Measurements from ENCODE around the gene SH3BP4. TPM values are rescaled to one million over a fixed set of nuclear protein-coding genes. Genes with fewer than 3 reads are reported as not detected.
"Not testable (repeated sequence)": the region's sequence is repeated elsewhere in the genome, so short reads cannot be mapped to it uniquely, and the experiment has no call there.

SH3BP4 gene
- total RNA-seq, 4 donors from 2014 or later, result 13.5 to 28.4 (median 20.1) TPM

DNA sequence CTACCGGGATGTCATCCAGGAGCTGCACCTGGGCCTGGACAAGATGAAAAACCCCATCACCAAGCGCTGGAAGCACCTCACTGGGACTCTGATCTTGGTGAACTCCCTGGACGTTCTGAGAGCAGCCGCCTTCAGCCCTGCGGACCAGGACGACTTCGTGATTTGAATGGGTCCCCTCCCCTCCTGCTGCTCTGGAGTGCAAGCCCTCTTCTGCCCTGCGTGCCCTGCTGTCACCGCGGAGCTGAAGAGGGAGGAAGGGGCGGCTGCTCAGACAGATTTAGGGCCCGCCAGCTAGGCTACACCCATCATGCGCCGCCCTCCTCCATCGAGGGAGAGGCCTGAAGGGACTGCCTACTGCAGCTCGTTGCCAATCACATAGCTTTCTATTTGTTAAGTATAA lies 101.8 kb downstream of the SH3BP4 start:
- Histone ChIP-seq H3K9me3 (no peaks in the 10 kb centered on the region), H3K27ac (no peak overlapping the region), H3K4me1 (peaks cover 0 to 7% of the 10 kb centered on the region in 2 donors), H3K36me3 (no peaks in the 10 kb centered on the region), H3K27me3 (no peaks in the 10 kb centered on the region), H3K4me3 (no peak overlapping the region)
- intact Hi-C loops (cut with DNase I; ENCODE audit: low total_unique reads), result no loop called here
- no peak for DNase-seq
- no peak for TF ChIP-seq CTCF (IDR thresholded peaks at IDR 0.05)
- TF ChIP-seq POLR2A (IDR thresholded peaks at IDR 0.05), result no peak

DNA sequence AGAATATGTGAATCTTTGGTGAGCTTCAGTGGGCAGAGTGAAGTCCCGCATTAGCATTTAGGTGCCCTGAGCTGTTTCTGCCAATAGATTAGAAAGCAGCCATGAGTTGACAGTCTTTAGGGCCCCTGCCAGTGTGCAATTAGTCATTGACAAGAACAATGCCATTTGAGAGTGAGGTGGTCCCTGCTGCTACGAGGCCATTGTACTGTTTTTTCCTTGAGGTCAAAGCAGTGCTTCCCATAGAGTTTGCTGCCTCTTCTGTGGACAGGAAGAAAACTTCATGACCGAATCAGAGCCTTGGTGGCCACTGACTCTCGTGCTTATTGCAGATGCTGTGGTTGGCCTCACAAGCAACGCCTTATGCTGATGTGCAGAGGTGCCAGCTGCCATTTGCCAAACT lies 102.7 kb downstream of the SH3BP4 start:
- Histone ChIP-seq H3K9me3 (no peaks in the 10 kb centered on the region), H3K4me1 (peaks cover 0 to 7% of the 10 kb centered on the region in 2 donors), H3K4me3 (no peak overlapping the region), H3K27me3 (no peaks in the 10 kb centered on the region), H3K36me3 (no peaks in the 10 kb centered on the region), H3K27ac (no peak overlapping the region)
- intact Hi-C loops (cut with DNase I; ENCODE audit: low total_unique reads), result no loop called here
- no peak for DNase-seq
- TF ChIP-seq POLR2A (IDR thresholded peaks at IDR 0.05) (no peak), CTCF (IDR thresholded peaks at IDR 0.05) (no peak)

DNA sequence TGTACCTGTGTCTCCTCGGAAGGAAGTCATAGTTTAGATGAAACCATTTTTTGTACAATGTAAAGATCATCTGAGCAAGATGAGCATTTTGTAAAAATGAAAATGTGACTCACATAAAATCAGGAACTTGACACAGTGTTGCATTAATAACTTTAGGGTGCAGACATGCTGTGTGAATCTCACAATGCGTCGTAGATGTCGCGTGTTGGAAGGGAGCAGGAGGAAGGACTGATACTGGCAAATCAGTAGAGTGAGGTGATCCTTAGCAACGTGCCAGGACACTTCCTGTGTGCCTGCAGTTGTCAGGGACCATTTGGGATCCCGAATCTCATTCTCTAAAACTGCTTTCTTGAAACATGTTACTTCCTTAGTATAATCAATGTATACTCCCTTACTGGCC lies 103.1 kb downstream of the SH3BP4 start:
- intact Hi-C loops (cut with DNase I; ENCODE audit: low total_unique reads), result no loop called here
- Histone ChIP-seq H3K9me3 (no peaks in the 10 kb centered on the region), H3K4me3 (no peak overlapping the region), H3K36me3 (no peaks in the 10 kb centered on the region), H3K27ac (no peak overlapping the region), H3K27me3 (no peaks in the 10 kb centered on the region), H3K4me1 (peaks cover 0 to 7% of the 10 kb centered on the region in 2 donors)
- no peak for TF ChIP-seq CTCF (IDR thresholded peaks at IDR 0.05)
- no peak for TF ChIP-seq POLR2A (IDR thresholded peaks at IDR 0.05)
- DNase-seq, result no peak

DNA sequence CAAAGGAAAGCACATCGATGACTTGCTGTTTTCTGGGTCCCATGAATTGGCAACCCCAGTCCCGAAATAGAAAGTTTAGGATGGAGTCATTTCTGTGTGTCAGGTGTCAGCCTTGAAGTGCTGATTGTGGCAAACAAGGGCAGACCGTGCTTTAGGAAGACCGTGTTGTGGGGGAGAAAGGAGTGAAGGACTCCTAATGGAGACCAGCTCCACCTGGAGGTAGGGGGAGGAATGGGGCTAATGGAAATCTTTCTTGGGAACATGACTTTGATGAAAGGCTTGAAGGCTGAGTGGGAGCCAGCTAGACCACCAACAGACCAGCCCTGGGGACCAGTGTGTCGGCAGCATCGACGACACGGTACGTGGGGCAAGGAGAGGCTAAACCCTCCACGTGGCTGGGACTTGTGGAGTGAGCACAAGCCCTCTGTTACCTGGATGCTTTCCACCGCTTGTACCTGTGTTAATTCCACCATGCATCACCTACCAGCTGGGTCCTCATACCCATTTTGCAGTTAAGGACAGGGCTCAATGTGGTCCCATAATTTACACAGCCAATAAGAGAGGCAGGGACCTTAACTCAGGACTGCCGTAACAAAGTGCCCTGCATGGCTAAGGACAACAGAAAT lies 104.2 kb downstream of the SH3BP4 start:
- no peaks in the 10 kb centered on the region for H3K9me3 ChIP-seq
- no peaks in the 10 kb centered on the region for H3K36me3 ChIP-seq
- no peaks in the 10 kb centered on the region for H3K27me3 ChIP-seq
- no peak overlapping the region for H3K27ac ChIP-seq
- no peak for DNase-seq
- H3K4me1 ChIP-seq, result peaks cover 0 to 7% of the 10 kb centered on the region in 2 donors
- TF ChIP-seq CTCF (IDR thresholded peaks at IDR 0.05), result peak; percentile 24 to 46 (median 31)
- TF ChIP-seq POLR2A (IDR thresholded peaks at IDR 0.05), result no peak
- H3K4me3 ChIP-seq, result no peak overlapping the region
- intact Hi-C loops (cut with DNase I; ENCODE audit: low total_unique reads), result no loop called here

- no peaks in the 10 kb centered on the region for H3K36me3 ChIP-seq
- intact Hi-C loops (cut with DNase I; ENCODE audit: low total_unique reads), result no loop called here
These were observed 105.0 kb downstream of the SH3BP4 start for GRCh38 chr2:235056768-235057167.

DNA sequence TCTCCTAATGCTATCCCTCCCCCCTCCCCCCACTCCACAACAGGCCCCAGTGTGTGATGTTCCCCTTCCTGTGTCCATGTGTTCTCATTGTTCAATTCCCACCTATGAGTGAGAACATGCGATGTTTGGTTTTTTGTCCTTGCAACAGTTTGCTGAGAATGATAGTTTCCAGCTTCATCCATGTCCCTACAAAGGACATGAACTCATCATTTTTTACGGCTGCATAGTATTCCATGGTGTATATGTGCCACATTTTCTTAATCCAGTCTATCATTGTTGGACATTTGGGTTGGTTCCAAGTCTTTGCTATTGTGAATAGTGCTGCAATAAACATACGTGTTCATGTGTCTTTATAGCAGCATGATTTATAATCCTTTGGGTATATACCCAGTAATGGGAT lies 105.8 kb downstream of the SH3BP4 start:
- H3K9me3 ChIP-seq; H3K4me1 ChIP-seq; H3K36me3 ChIP-seq; H3K4me3 ChIP-seq; H3K27me3 ChIP-seq; H3K27ac ChIP-seq; DNase-seq; intact Hi-C loops (cut with DNase I; ENCODE audit: low total_unique reads): not testable (repeated sequence)

More at GRCh38 chr2:235056768-235057167, 105.0 kb downstream of the SH3BP4 start:
- Histone ChIP-seq H3K9me3 (no peaks in the 10 kb centered on the region), H3K4me1 (no peaks in the 10 kb centered on the region), H3K27me3 (no peaks in the 10 kb centered on the region), H3K4me3 (no peak overlapping the region), H3K27ac (no peak overlapping the region)
- TF ChIP-seq POLR2A (IDR thresholded peaks at IDR 0.05), result no peak
- no peak for TF ChIP-seq CTCF (IDR thresholded peaks at IDR 0.05)
- no peak for DNase-seq

Data from uterus (tissue), 4 donors.